ENCODE results near the gene ALG5.

ALG5 gene

GRCh38 chr13:36975172-36975571 is 24.0 kb downstream of the ALG5 start:
- DNase-seq = no peak

- DNase-seq = no peak
These were observed 25.4 kb downstream of the ALG5 start for GRCh38 chr13:36973621-36974295.

- no peak for DNase-seq
These were observed 26.1 kb downstream of the ALG5 start for GRCh38 chr13:36973009-36973408.

GRCh38 chr13:36966404-36966803 is 32.7 kb downstream of the ALG5 start:
- DNase-seq = no peak

- DNase-seq = no peak
These were observed 33.4 kb downstream of the ALG5 start for GRCh38 chr13:36965767-36966166.

GRCh38 chr13:36959456-36960116 is 39.6 kb downstream of the ALG5 start:
- DNase-seq = no peak

GRCh38 chr13:36954542-36954941 is 44.6 kb downstream of the ALG5 start:
- DNase-seq = no peak

GRCh38 chr13:36950920-36951319 is 48.2 kb downstream of the ALG5 start:
- DNase-seq = no peak

GRCh38 chr13:36950330-36950729 is 48.8 kb downstream of the ALG5 start:
- no peak for DNase-seq

- DNase-seq = no peak
These were observed 54.1 kb downstream of the ALG5 start for GRCh38 chr13:36945078-36945477.

- DNase-seq = no peak
These were observed 73.5 kb downstream of the ALG5 start for GRCh38 chr13:36925603-36926002.

GRCh38 chr13:36924001-36924400 is 75.1 kb downstream of the ALG5 start:
- no peak for DNase-seq

- no peak for DNase-seq
These were observed 77.4 kb downstream of the ALG5 start for GRCh38 chr13:36921631-36922301.

- DNase-seq = no peak
These were observed 78.4 kb downstream of the ALG5 start for GRCh38 chr13:36920616-36921185.

- peak; percentile 31 for DNase-seq
These were observed 79.1 kb downstream of the ALG5 start, which contains the start of gene SMAD9 for GRCh38 chr13:36919833-36920615. Gene SMAD9 (minus strand): TSS chr13:36920238. CDS start chr13:36879689, 40,549 bp downstream.

- DNase-seq = no peak
These were observed 79.8 kb downstream of the ALG5 start for GRCh38 chr13:36919171-36919832.

- no peak for DNase-seq
These were observed 80.7 kb downstream of the ALG5 start for GRCh38 chr13:36918246-36919131.

GRCh38 chr13:36917311-36917710 is 81.8 kb downstream of the ALG5 start:
- no peak for DNase-seq

- DNase-seq = no peak
These were observed 83.1 kb downstream of the ALG5 start for GRCh38 chr13:36915896-36916640.

GRCh38 chr13:36915106-36915505 is 84.0 kb downstream of the ALG5 start:
- no peak for DNase-seq

GRCh38 chr13:36914648-36915047 is 84.5 kb downstream of the ALG5 start:
- no peak for DNase-seq
